Lower leg skin (tissue), 4 donors: Measurements from ENCODE around the gene ADAP2. TPM values are rescaled to one million over a fixed set of nuclear protein-coding genes. Genes with fewer than 3 reads are reported as not detected.

Experiments
- DNase-seq, 2 donors: peaks; one replicate each; pipeline ENCODE4 v3.0.0-alpha.2; 2019; ENCODE audit warnings: low spot score in 2 of 2
- H3K4me3 ChIP-seq: fragments of 200-600 bp; sonication (generic); 2 replicates; pipeline ENCODE4 v1.5.1; 2017; ENCODE audit warnings: mild to moderate bottlenecking, low read depth; ENCODE audit not compliant: poor library complexity, severe bottlenecking
- POLR2A ChIP-seq, 2 donors: fragments of 450-650 bp; IDR thresholded peaks; one replicate each; pipeline ENCODE4 v1.6.1; 2016 to 2017; ENCODE audit warnings: antibody characterized with exemption in 2 of 2, mild to moderate bottlenecking in 1 of 2, moderate library complexity in 1 of 2
- WGBS, 2 donors: methylation state at CpG; one replicate each; pipeline ENCODE4 v1.1.5; 2018; 5-methylcytosine and 5-hydroxymethylcytosine counted together
- intact Hi-C: fragments of 100-400 bp; cut with DNase I; formaldehyde crosslinking; loops from one replicate; pipeline ENCODE4 v1.15.0; 2023; ENCODE audit warnings: low total_unique reads
- total RNA-seq, 4 donors: library from RNA; depleted of rRNA; stranded (reverse); fragments of >200 nt; gene quantifications; one replicate each; pipeline ENCODE4 v1.1.0, GENCODE V29; 2016
- TF ChIP-seq, protein P1 (sequence below), 3 donors: fragments of 450-650 bp; IDR thresholded peaks; one replicate each; pipeline ENCODE4 v1.5.1; 2016; ENCODE audit warnings: antibody characterized with exemption in 3 of 3, mild to moderate bottlenecking in 3 of 3, moderate library complexity in 2 of 3

Gene ADAP2
- total RNA-seq, 4 donors from 2014 or later = 13.6 to 24.1 (median 18.3) TPM

GRCh38 chr17:30990458-30990857, 68.7 kb downstream of the ADAP2 start:
- intact Hi-C loops = no loop called here
- 83 to 85% methylated on average over 3 of the region's 3 CpGs for whole genome bisulfite sequencing, 2 donors
- TF ChIP-seq POLR2A (IDR thresholded peaks at IDR 0.05) = no peak
- TF ChIP-seq, protein P1, sequence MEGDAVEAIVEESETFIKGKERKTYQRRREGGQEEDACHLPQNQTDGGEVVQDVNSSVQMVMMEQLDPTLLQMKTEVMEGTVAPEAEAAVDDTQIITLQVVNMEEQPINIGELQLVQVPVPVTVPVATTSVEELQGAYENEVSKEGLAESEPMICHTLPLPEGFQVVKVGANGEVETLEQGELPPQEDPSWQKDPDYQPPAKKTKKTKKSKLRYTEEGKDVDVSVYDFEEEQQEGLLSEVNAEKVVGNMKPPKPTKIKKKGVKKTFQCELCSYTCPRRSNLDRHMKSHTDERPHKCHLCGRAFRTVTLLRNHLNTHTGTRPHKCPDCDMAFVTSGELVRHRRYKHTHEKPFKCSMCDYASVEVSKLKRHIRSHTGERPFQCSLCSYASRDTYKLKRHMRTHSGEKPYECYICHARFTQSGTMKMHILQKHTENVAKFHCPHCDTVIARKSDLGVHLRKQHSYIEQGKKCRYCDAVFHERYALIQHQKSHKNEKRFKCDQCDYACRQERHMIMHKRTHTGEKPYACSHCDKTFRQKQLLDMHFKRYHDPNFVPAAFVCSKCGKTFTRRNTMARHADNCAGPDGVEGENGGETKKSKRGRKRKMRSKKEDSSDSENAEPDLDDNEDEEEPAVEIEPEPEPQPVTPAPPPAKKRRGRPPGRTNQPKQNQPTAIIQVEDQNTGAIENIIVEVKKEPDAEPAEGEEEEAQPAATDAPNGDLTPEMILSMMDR (IDR thresholded peaks at IDR 0.05) = no peak
- no peak overlapping the region for H3K4me3 ChIP-seq
- no peak for DNase-seq

DNA sequence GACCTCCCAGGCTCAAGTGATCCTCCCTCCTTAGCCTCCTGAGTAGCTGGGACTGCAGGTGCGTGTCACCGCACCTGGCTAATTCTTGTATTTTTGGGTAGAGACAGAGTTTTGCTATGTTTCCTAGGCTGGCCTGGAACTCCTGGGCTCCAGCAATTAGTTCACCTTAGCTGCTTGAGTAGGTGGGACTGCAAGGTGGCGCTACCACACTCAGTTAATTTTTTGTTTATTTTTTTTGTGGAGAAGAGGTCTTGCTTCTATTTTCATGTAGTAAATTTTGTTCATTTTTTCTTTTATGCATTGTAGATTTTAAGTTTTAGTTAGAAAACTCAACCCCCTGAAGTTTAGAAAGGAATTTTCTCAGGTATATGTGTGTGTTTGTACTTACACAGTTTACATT, 70.8 kb downstream of the ADAP2 start:
- intact Hi-C loops = no loop called here
- TF ChIP-seq POLR2A (IDR thresholded peaks at IDR 0.05) = no peak
- TF ChIP-seq, protein P1 (IDR thresholded peaks at IDR 0.05) = no peak
- no peak for DNase-seq
- 96 to 99% methylated on average over 3 of the region's 3 CpGs for WGBS, 2 donors
- H3K4me3 ChIP-seq = no peak overlapping the region

GRCh38 chr17:30995347-30995746, 73.6 kb downstream of the ADAP2 start:
- 100% methylated on average over 3 of the region's 3 CpGs for WGBS, 2 donors
- TF ChIP-seq, protein P1 (IDR thresholded peaks at IDR 0.05) = no peak
- TF ChIP-seq POLR2A (IDR thresholded peaks at IDR 0.05) = no peak
- DNase-seq = no peak
- intact Hi-C loops = no loop called here
- H3K4me3 ChIP-seq = no peak overlapping the region

DNA sequence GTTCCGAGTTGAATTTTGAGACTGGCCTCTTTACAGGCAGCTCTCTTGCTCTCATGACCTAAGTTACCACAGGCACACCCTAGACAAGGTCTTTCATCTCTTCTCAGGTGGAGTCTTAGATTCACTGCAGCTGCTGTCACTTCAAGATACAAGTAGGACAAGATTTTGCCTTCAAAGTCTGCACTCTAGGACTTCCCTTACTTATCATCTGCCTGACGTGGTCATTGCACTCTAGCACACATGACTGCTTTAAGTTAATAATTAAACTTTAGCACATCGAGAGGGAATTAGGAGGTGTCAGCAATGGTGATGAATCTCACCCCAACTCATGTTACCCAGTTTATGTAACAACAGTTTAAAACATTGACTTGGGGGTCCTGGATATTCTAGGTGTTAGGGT, 74.7 kb downstream of the ADAP2 start:
- TF ChIP-seq POLR2A (IDR thresholded peaks at IDR 0.05) = no peak
- TF ChIP-seq, protein P1 (IDR thresholded peaks at IDR 0.05) = no peak
- DNase-seq = no peak
- 92 to 94% methylated on average over 3 of the region's 3 CpGs for WGBS, 2 donors
- H3K4me3 ChIP-seq = no peak overlapping the region
- intact Hi-C loops = no loop called here

DNA sequence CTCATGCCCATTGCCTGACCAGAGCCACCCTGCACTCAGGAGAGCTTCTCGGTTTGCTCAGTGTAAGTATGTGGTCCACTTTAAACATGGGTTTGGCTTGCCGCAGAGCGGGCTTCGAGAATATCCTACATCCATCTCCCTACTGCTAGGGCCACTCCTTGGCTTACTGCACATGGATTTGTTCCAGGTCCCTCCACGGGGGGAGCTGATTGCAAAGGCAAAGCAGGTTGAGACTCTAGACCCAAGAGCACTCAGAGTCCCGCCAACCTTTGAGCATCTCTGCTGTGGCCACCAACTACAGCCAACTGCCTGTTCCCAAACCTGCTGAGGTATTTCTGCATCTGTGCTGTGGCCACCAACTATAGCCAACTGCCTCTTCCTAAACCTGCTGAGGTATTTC, 75.5 kb downstream of the ADAP2 start:
- intact Hi-C loops = no loop called here
- DNase-seq = no peak
- 93 to 98% methylated on average over 6 of the region's 6 CpGs for WGBS, 2 donors
- TF ChIP-seq POLR2A (IDR thresholded peaks at IDR 0.05) = no peak
- H3K4me3 ChIP-seq = no peak overlapping the region

DNA sequence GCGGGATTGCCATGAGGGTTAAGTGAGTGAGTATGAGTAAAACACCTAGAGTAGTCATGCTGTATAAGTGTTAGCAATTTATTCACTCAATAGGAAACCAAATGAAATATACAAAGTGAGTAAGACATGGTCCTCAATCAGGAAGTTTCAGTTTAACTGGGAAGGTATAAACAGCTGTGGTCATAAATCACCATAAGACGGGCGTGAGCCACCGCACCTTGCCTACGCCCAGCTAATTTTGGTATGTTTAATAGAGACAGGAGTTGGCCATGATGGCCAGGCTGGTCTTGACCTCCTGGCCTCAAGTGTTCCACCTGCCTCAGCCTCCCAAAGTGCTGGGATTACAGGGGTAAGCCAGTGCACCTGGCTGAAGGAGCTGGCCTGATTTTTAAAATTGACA, 76.1 kb downstream of the ADAP2 start:
- intact Hi-C loops = no loop called here
- H3K4me3 ChIP-seq = no peak overlapping the region
- DNase-seq = no peak
- TF ChIP-seq, protein P1 (IDR thresholded peaks at IDR 0.05) = no peak
- no peak for TF ChIP-seq POLR2A (IDR thresholded peaks at IDR 0.05)
- 88 to 91% methylated on average over 5 of the region's 5 CpGs for WGBS, 2 donors
